B cell (primary cell): ENCODE data around the gene NTRK3.

Experiments used
- CTCF ChIP-seq: fragments of 200-600 bp; IDR thresholded peaks from one replicate; pipeline ENCODE4 v1.8.0; 2022; ENCODE audit warnings: antibody characterized with exemption, mild to moderate bottlenecking
- EZH2 ChIP-seq: IDR thresholded peaks from 2 replicates; pipeline ENCODE4 v1.6.1; 2012; ENCODE audit warnings: borderline replicate concordance, low read depth, mild to moderate bottlenecking, moderate library complexity, low read length; ENCODE audit not compliant: insufficient read depth, poor library complexity, severe bottlenecking

- TF ChIP-seq CTCF, result no peak
- TF ChIP-seq EZH2, result no peak
These were observed 226.8 kb downstream of the NTRK3 start for GRCh38 chr15:88029696-88030095.
